DND-41 (cell line): ENCODE measurements around the gene MLIP.

ENCODE experiments used
- EZH2 ChIP-seq: IDR thresholded peaks from 3 replicates; pipeline ENCODE4 v1.6.1; 2012; ENCODE audit warnings: borderline replicate concordance, low read depth, mild to moderate bottlenecking, moderate library complexity, low read length, inconsistent platforms; ENCODE audit not compliant: severe bottlenecking
- TF ChIP-seq, protein P1 (sequence below): IDR thresholded peaks from 2 replicates; pipeline ENCODE4 v1.5.1; 2012; ENCODE audit warnings: borderline replicate concordance, low read length, moderate library complexity, mild to moderate bottlenecking; ENCODE audit not compliant: poor library complexity, severe bottlenecking; ENCODE audit errors: extremely low read depth

DNA sequence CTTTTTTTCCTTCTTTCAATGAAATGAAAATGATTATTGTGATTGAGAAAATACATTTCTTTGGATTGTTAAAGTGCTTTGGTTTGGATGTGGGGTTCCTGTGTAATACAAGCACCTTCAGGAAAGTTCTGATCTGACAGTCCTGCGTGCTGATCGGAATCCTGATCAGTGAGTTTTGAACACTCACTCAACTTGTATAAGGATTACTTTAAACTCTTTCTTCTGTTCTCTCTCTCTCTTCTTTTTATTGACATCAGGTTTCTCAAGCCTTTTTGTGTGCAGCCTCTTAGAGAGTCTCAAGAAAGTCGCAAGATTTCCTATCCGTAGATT, 197.7 kb downstream of the MLIP start:
- TF ChIP-seq, protein P1, sequence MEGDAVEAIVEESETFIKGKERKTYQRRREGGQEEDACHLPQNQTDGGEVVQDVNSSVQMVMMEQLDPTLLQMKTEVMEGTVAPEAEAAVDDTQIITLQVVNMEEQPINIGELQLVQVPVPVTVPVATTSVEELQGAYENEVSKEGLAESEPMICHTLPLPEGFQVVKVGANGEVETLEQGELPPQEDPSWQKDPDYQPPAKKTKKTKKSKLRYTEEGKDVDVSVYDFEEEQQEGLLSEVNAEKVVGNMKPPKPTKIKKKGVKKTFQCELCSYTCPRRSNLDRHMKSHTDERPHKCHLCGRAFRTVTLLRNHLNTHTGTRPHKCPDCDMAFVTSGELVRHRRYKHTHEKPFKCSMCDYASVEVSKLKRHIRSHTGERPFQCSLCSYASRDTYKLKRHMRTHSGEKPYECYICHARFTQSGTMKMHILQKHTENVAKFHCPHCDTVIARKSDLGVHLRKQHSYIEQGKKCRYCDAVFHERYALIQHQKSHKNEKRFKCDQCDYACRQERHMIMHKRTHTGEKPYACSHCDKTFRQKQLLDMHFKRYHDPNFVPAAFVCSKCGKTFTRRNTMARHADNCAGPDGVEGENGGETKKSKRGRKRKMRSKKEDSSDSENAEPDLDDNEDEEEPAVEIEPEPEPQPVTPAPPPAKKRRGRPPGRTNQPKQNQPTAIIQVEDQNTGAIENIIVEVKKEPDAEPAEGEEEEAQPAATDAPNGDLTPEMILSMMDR, result no peak
- TF ChIP-seq EZH2, result no peak
